Keratinocyte (primary cell): Measurements from ENCODE around the gene STK26.

Experiments used
- CTCF ChIP-seq, 3 experiments: IDR thresholded peaks in 1 of 3; conservative IDR thresholded peaks in 1 of 3; optimal IDR thresholded peaks in 1 of 3; 2 replicates in 2 of 3; 3 replicates in 1 of 3; pipeline versions ENCODE3 to v1.5.1; 2011; ENCODE audit warnings: low read length in 3 of 3, mild to moderate bottlenecking in 3 of 3, moderate library complexity in 2 of 3, control low read depth in 1 of 3, inconsistent platforms in 1 of 3; ENCODE audit not compliant: insufficient read depth in 2 of 3; ENCODE audit errors: extremely low read depth in 1 of 3
- EZH2 ChIP-seq: IDR thresholded peaks from one replicate; pipeline ENCODE4 v1.6.1; 2012; ENCODE audit warnings: inconsistent platforms, mild to moderate bottlenecking, low read length, moderate library complexity

- no peak for TF ChIP-seq CTCF (optimal IDR thresholded peaks at IDR 0.05 in 1 of 3, IDR thresholded peaks at IDR 0.05 in 1 of 3, conservative IDR thresholded peaks at IDR 0.05 in 1 of 3; ENCODE audit: extremely low read depth in 1 of 3, insufficient read depth in 2 of 3, low read length in 3 of 3)
- TF ChIP-seq EZH2: no peak
Observed at GRCh38 chrX:132071254-132071653, 48.2 kb downstream of the STK26 start.
